ENCODE measurements around the gene AUNIP. TPM values are rescaled to one million over a fixed set of nuclear protein-coding genes. Genes with fewer than 3 reads are reported as not detected.

Gene AUNIP
- polyA plus RNA-seq, 3 donors, result 0.19 to 0.44 (median 0.44) TPM

DNA sequence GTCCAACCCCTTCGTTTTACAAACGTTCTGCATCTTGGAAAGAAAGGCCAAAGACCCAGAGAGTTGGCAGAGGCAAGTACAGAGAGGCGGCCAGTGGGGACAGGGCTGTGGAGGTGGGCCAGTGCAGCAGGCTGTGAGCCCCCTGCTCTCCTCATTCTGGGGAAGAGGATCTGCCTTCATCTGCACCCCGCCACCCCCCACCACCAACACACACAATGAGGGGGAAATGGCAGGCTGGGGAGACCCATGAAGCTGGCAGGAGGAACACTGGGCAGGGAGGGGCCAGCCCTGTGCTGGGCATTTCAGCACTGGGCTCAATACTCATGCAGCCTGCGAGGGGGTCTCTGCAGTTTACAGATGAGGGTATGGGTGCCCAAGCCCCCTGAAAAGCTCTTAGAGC lies 32.3 kb upstream of the AUNIP start:
- Histone ChIP-seq H3K27me3 (ENCODE audit: control insufficient read depth in 2 of 2, insufficient read depth in 2 of 2, low read length in 2 of 2) (no peaks in the 10 kb centered on the region), H3K9ac (ENCODE audit: insufficient read depth, low read length, poor library complexity, severe bottlenecking) (no peak overlapping the region), H3K79me2 (ENCODE audit: insufficient read depth, low read length) (no peaks in the 10 kb centered on the region), H3K4me2 (replicated peaks; ENCODE audit: extremely low read depth, low read length, poor library complexity, severe bottlenecking) (no peak overlapping the region), H3K4me1 (ENCODE audit: control insufficient read depth in 1 of 2, insufficient read depth in 2 of 2, low read length in 2 of 2) (peaks cover 15 to 19% of the 10 kb centered on the region in 2 donors), H3K36me3 (replicated peaks in 1 of 2; ENCODE audit: control insufficient read depth in 1 of 2, insufficient read depth in 2 of 2, low read length in 2 of 2) (no peaks in the 10 kb centered on the region), H3K27ac (ENCODE audit: low read depth in 1 of 2, low read length in 2 of 2) (no peak overlapping the region), H3K9me3 (replicated peaks in 1 of 2; ENCODE audit: control insufficient read depth in 1 of 2, insufficient read depth in 1 of 2, low read length in 2 of 2) (no peaks in the 10 kb centered on the region), H4K20me1 (ENCODE audit: insufficient read depth, low read length) (no peaks in the 10 kb centered on the region), H2AFZ (ENCODE audit: insufficient read depth, low read depth, low read length, poor library complexity, severe bottlenecking) (no peak overlapping the region), H3K4me3 (replicated peaks in 1 of 3; ENCODE audit: low read depth in 2 of 3, low read length in 3 of 3) (no peak overlapping the region)
- no peaks in the 10 kb centered on the region for H3K9me3 Mint-ChIP-seq
- intact Hi-C loops (cut with micrococcal nuclease), result no loop called here
- peaks cover 0 to 1% (median 0%) of the 10 kb centered on the region in 3 donors for H3K27me3 Mint-ChIP-seq (ENCODE audit: low read depth in 3 of 3)
- WGBS (ENCODE audit: insufficient coverage), result 100% methylated on average over 1 of the region's 5 CpGs
- H3K4me1 Mint-ChIP-seq, result peaks cover 20% of the 10 kb centered on the region
- H3K36me3 Mint-ChIP-seq, result peaks cover 7% of the 10 kb centered on the region in 2 donors
- no peak for DNase-seq
- peak overlapping the region in 1 of 7 donors; percentile 30 for H3K27ac Mint-ChIP-seq
- TF ChIP-seq, protein P1, sequence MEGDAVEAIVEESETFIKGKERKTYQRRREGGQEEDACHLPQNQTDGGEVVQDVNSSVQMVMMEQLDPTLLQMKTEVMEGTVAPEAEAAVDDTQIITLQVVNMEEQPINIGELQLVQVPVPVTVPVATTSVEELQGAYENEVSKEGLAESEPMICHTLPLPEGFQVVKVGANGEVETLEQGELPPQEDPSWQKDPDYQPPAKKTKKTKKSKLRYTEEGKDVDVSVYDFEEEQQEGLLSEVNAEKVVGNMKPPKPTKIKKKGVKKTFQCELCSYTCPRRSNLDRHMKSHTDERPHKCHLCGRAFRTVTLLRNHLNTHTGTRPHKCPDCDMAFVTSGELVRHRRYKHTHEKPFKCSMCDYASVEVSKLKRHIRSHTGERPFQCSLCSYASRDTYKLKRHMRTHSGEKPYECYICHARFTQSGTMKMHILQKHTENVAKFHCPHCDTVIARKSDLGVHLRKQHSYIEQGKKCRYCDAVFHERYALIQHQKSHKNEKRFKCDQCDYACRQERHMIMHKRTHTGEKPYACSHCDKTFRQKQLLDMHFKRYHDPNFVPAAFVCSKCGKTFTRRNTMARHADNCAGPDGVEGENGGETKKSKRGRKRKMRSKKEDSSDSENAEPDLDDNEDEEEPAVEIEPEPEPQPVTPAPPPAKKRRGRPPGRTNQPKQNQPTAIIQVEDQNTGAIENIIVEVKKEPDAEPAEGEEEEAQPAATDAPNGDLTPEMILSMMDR (IDR thresholded peaks at IDR 0.05), result no peak
- no peak overlapping the region for H3K4me3 Mint-ChIP-seq

DNA sequence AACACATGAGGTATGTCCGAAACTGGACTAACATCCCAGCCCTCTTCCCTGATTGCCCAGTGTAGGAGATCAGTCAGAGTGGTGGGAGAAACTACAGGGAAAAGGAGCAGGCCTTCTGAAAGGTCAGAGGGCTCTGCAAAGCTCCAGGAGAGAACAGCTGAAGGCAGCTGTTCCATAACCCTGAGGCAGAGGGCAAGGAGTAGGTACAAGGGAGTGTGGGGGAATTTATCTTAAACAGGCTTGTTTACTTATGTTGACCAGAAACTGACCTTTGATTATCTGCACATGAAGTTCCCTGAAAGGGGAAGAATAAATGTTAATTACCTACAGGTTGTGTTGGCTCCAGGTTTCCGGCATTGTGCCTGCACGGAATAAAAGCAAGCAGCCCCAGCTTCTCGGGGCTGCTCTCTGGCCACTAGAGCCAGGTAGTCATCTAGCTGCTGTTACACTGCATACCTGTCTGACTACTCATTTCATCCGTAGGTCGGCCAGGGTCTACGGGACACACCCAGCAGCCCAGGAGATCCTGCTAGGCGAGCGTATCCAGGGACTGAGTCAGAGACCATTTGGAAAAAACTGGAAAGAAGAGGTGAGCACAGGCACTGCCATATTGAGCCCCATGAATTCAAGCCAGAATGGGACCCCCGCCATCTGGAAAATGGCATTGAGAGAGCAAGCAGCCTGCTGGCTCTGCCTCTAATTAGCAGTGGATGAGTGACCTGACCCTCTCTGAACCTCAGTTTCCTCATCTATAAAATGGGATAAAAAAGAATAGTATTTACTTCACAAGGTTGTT lies 31.2 kb upstream of the AUNIP start:
- DNase-seq, result no peak
- H3K27ac ChIP-seq (ENCODE audit: low read depth in 1 of 2, low read length in 2 of 2), result no peak overlapping the region
- no peaks in the 10 kb centered on the region for H3K9me3 ChIP-seq (replicated peaks in 1 of 2; ENCODE audit: control insufficient read depth in 1 of 2, insufficient read depth in 1 of 2, low read length in 2 of 2)
- no peak overlapping the region for H3K9ac ChIP-seq (ENCODE audit: insufficient read depth, low read length, poor library complexity, severe bottlenecking)
- H3K79me2 ChIP-seq (ENCODE audit: insufficient read depth, low read length), result no peaks in the 10 kb centered on the region
- H3K4me3 Mint-ChIP-seq, result no peak overlapping the region
- no peak overlapping the region for H3K4me2 ChIP-seq (replicated peaks; ENCODE audit: extremely low read depth, low read length, poor library complexity, severe bottlenecking)
- H3K27me3 ChIP-seq (ENCODE audit: control insufficient read depth in 2 of 2, insufficient read depth in 2 of 2, low read length in 2 of 2), result no peaks in the 10 kb centered on the region
- H3K9me3 Mint-ChIP-seq, result no peaks in the 10 kb centered on the region
- WGBS (ENCODE audit: insufficient coverage), result 97% methylated on average over 9 of the region's 10 CpGs
- H3K36me3 Mint-ChIP-seq, result peaks cover 7% of the 10 kb centered on the region in 2 donors
- TF ChIP-seq, protein P1 (IDR thresholded peaks at IDR 0.05), result no peak
- intact Hi-C loops (cut with micrococcal nuclease), result no loop called here
- H3K4me1 Mint-ChIP-seq, result peaks cover 16% of the 10 kb centered on the region
- H3K4me3 ChIP-seq (replicated peaks in 1 of 3; ENCODE audit: low read depth in 2 of 3, low read length in 3 of 3), result no peak overlapping the region
- peak overlapping the region in 2 of 7 donors; percentile 25 to 46 for H3K27ac Mint-ChIP-seq
- no peaks in the 10 kb centered on the region for H3K36me3 ChIP-seq (replicated peaks in 1 of 2; ENCODE audit: control insufficient read depth in 1 of 2, insufficient read depth in 2 of 2, low read length in 2 of 2)
- peaks cover 11 to 16% of the 10 kb centered on the region in 2 donors for H3K4me1 ChIP-seq (ENCODE audit: control insufficient read depth in 1 of 2, insufficient read depth in 2 of 2, low read length in 2 of 2)
- no peaks in the 10 kb centered on the region for H4K20me1 ChIP-seq (ENCODE audit: insufficient read depth, low read length)
- H3K27me3 Mint-ChIP-seq (ENCODE audit: low read depth in 3 of 3), result peaks cover 0 to 1% (median 0%) of the 10 kb centered on the region in 3 donors
- H2AFZ ChIP-seq (ENCODE audit: insufficient read depth, low read depth, low read length, poor library complexity, severe bottlenecking), result peak overlapping the region; percentile 17
